CD4-positive, alpha-beta memory T cell (primary cell): ENCODE data around the gene KCNQ2. TPM values are rescaled to one million over a fixed set of nuclear protein-coding genes. Genes with fewer than 3 reads are reported as not detected.

ENCODE experiments used
- CTCF ChIA-PET: fragments of 350-600 bp; sonication (Branson Sonifier 250); formaldehyde crosslinking; loops from one replicate; lab custom pipeline; 2021; ENCODE audit warnings: inconsistent platforms; ENCODE audit not compliant: partially characterized antibody; lab: Charles Lee
- POLR2A ChIA-PET: fragments of 350-600 bp; sonication (Branson Sonifier 250); formaldehyde crosslinking; loops from one replicate; lab custom pipeline; 2021; ENCODE audit not compliant: partially characterized antibody; lab: Charles Lee
- DNase-seq, 5 donors: peaks; one replicate each; pipeline versions ENCODE4 v3.0.0 to v3.0.0-alpha.2; 2020 to 2022; ENCODE audit warnings: mixed read lengths in 1 of 5
- H3K27ac ChIP-seq: one replicate; pipeline ENCODE4 v1.7.0; 2013; ENCODE audit warnings: low read depth, low read length
- H3K27me3 ChIP-seq: 2 replicates; pipeline ENCODE4 v1.7.0; 2013; ENCODE audit warnings: mild to moderate bottlenecking, low read length, moderate library complexity; ENCODE audit not compliant: insufficient read depth
- H3K36me3 ChIP-seq: 2 replicates; pipeline ENCODE4 v1.7.0; 2013; ENCODE audit warnings: mild to moderate bottlenecking, low read length, moderate library complexity; ENCODE audit not compliant: insufficient read depth
- H3K4me1 ChIP-seq: 2 replicates; pipeline ENCODE4 v1.7.0; 2013; ENCODE audit warnings: mild to moderate bottlenecking, low read length, moderate library complexity; ENCODE audit not compliant: insufficient read depth
- H3K4me3 ChIP-seq, 2 donors: one replicate each; pipeline ENCODE4 v1.7.0; 2013; ENCODE audit warnings: low read length in 2 of 2, mild to moderate bottlenecking in 1 of 2
- H3K9me3 ChIP-seq, 2 donors: one replicate each; pipeline ENCODE4 v1.7.0; 2013; ENCODE audit warnings: low read length in 2 of 2, control low read depth in 1 of 2; ENCODE audit not compliant: control insufficient read depth in 1 of 2
- H3K27ac Mint-ChIP-seq, 7 donors: one replicate each; pipeline ENCODE4 v1.8.0; 2020 to 2021; ENCODE audit warnings: mixed read lengths in 7 of 7, mild to moderate bottlenecking in 6 of 7, inconsistent platforms in 3 of 7, moderate library complexity in 3 of 7
- H3K27me3 Mint-ChIP-seq, 2 donors: one replicate each; pipeline ENCODE4 v1.8.0; 2020 to 2021; ENCODE audit warnings: mixed read lengths in 2 of 2
- H3K36me3 Mint-ChIP-seq, 2 donors: one replicate each; pipeline ENCODE4 v1.8.0; 2020 to 2021; ENCODE audit warnings: mixed read lengths in 2 of 2, inconsistent platforms in 1 of 2, mild to moderate bottlenecking in 1 of 2
- H3K4me1 Mint-ChIP-seq, 4 donors: one replicate each; pipeline ENCODE4 v1.8.0; 2020 to 2021; ENCODE audit warnings: mixed read lengths in 4 of 4, mild to moderate bottlenecking in 1 of 4
- H3K4me3 Mint-ChIP-seq, 8 donors: one replicate each; pipeline ENCODE4 v1.8.0; 2020 to 2021; ENCODE audit warnings: mixed read lengths in 8 of 8, mild to moderate bottlenecking in 7 of 8, moderate library complexity in 6 of 8, inconsistent platforms in 3 of 8
- H3K9me3 Mint-ChIP-seq, 8 donors: one replicate each; pipeline ENCODE4 v1.8.0; 2020 to 2021; ENCODE audit warnings: mixed read lengths in 8 of 8, mild to moderate bottlenecking in 5 of 8, inconsistent platforms in 3 of 8, moderate library complexity in 1 of 8
- intact Hi-C: fragments of 100-400 bp; cut with micrococcal nuclease; formaldehyde crosslinking; loops from one replicate; pipeline ENCODE4 v1.15.1; 2023
- polyA plus RNA-seq, 2 donors: library from polyadenylated mRNA; unstranded; fragments of 300-500 nt; fragmentation: Illumina TruSeq; gene quantifications; one replicate each; pipeline ENCODE4 v1.2.3, GENCODE V29; 2021
- total RNA-seq, 2 experiments: library from RNA; stranded (reverse); gene quantifications; one replicate each; pipeline ENCODE4 v1.2.3, GENCODE V29; 2021

The KCNQ2 gene
- total and polyA plus RNA-seq, 4 experiments from 2014 or later = not detected

- CTCF ChIA-PET = no interaction called here
- POLR2A ChIA-PET = no interaction called here
- H3K4me3 Mint-ChIP-seq = no peak overlapping the region
Measured at GRCh38 chr20:63419299-63419698, 53.2 kb downstream of the KCNQ2 start.

DNA sequence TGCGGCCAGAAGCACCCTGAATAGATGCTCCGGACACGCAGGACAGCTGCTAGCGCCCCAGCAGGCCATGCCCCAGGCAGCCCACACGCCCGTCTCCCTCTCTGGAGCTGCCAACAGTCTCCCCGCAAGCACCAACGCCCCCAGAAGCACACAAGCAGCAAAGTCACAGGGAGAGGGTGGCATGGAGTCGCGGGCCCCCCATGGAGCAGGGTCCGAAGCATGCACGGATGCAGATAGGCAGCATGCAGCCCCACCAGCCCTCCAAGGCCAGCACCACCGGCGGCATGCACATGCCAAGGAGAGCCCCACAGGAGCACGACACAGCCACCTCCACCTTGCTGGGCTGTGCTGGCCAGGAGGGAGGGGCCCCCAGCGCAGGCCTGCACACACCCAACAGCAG, 53.8 kb downstream of the KCNQ2 start:
- Histone ChIP-seq H3K27me3 (no peaks in the 10 kb centered on the region), H3K9me3 (no peaks in the 10 kb centered on the region), H3K36me3 (no peaks in the 10 kb centered on the region), H3K27ac (no peak overlapping the region), H3K4me1 (no peaks in the 10 kb centered on the region), H3K4me3 (no peak overlapping the region)
- POLR2A ChIA-PET = no interaction called here
- no peak for DNase-seq
- CTCF ChIA-PET = no interaction called here
- H3K27ac Mint-ChIP-seq = no peak overlapping the region
- intact Hi-C loops = no loop called here
- no peak overlapping the region for H3K4me3 Mint-ChIP-seq
- peaks cover 0 to 7% of the 10 kb centered on the region in 2 donors for H3K27me3 Mint-ChIP-seq
- no peaks in the 10 kb centered on the region for H3K36me3 Mint-ChIP-seq
- H3K9me3 Mint-ChIP-seq = no peaks in the 10 kb centered on the region
- H3K4me1 Mint-ChIP-seq = no peaks in the 10 kb centered on the region

More at GRCh38 chr20:63419299-63419698, 53.2 kb downstream of the KCNQ2 start:
- no peaks in the 10 kb centered on the region for H3K9me3 Mint-ChIP-seq
- peaks cover 0 to 7% of the 10 kb centered on the region in 2 donors for H3K27me3 Mint-ChIP-seq
- Histone ChIP-seq H3K4me3 (no peak overlapping the region), H3K27me3 (no peaks in the 10 kb centered on the region), H3K27ac (no peak overlapping the region), H3K4me1 (no peaks in the 10 kb centered on the region), H3K36me3 (no peaks in the 10 kb centered on the region), H3K9me3 (no peaks in the 10 kb centered on the region)
- H3K36me3 Mint-ChIP-seq = no peaks in the 10 kb centered on the region
- H3K4me1 Mint-ChIP-seq = no peaks in the 10 kb centered on the region
- H3K27ac Mint-ChIP-seq = no peak overlapping the region
- DNase-seq = no peak
- intact Hi-C loops = no loop called here

GRCh38 chr20:63417738-63418120, 54.7 kb downstream of the KCNQ2 start:
- peaks cover 3 to 10% of the 10 kb centered on the region in 2 donors for H3K27me3 Mint-ChIP-seq
- CTCF ChIA-PET = no interaction called here
- no peak overlapping the region for H3K27ac ChIP-seq
- intact Hi-C loops = no loop called here
- no peaks in the 10 kb centered on the region for H3K4me1 ChIP-seq
- H3K4me3 ChIP-seq = no peak overlapping the region
- H3K27ac Mint-ChIP-seq = no peak overlapping the region
- no peaks in the 10 kb centered on the region for H3K27me3 ChIP-seq
- H3K4me1 Mint-ChIP-seq = peaks cover 0 to 4% (median 0%) of the 10 kb centered on the region in 4 donors
- H3K36me3 ChIP-seq = no peaks in the 10 kb centered on the region
- H3K9me3 ChIP-seq = no peaks in the 10 kb centered on the region
- no peaks in the 10 kb centered on the region for H3K9me3 Mint-ChIP-seq
- POLR2A ChIA-PET = no interaction called here
- H3K36me3 Mint-ChIP-seq = no peaks in the 10 kb centered on the region
- no peak for DNase-seq
- H3K4me3 Mint-ChIP-seq = no peak overlapping the region

- H3K36me3 ChIP-seq = no peaks in the 10 kb centered on the region
- no peak overlapping the region for H3K4me3 ChIP-seq
- no peaks in the 10 kb centered on the region for H3K27me3 ChIP-seq
- Mint-ChIP-seq H3K4me3 (no peak overlapping the region), H3K4me1 (peaks cover 0 to 4% (median 0%) of the 10 kb centered on the region in 4 donors), H3K27ac (no peak overlapping the region), H3K36me3 (no peaks in the 10 kb centered on the region), H3K27me3 (peaks cover 4 to 10% of the 10 kb centered on the region in 2 donors), H3K9me3 (no peaks in the 10 kb centered on the region)
- H3K4me1 ChIP-seq = no peaks in the 10 kb centered on the region
- no peaks in the 10 kb centered on the region for H3K9me3 ChIP-seq
- ChIA-PET CTCF (no interaction called here), POLR2A (no interaction called here)
- intact Hi-C loops = no loop called here
- DNase-seq = no peak
- H3K27ac ChIP-seq = no peak overlapping the region
Measured at GRCh38 chr20:63417097-63417737, 55.2 kb downstream of the KCNQ2 start.

GRCh38 chr20:63416631-63417030, 55.8 kb downstream of the KCNQ2 start:
- H3K4me3 ChIP-seq = no peak overlapping the region
- H3K4me1 Mint-ChIP-seq = peaks cover 0 to 4% (median 2%) of the 10 kb centered on the region in 4 donors
- H3K9me3 Mint-ChIP-seq = no peaks in the 10 kb centered on the region
- intact Hi-C loops = no loop called here
- DNase-seq = no peak
- H3K36me3 Mint-ChIP-seq = no peaks in the 10 kb centered on the region
- H3K27me3 ChIP-seq = no peaks in the 10 kb centered on the region
- no peaks in the 10 kb centered on the region for H3K9me3 ChIP-seq
- no peaks in the 10 kb centered on the region for H3K36me3 ChIP-seq
- ChIA-PET CTCF (no interaction called here), POLR2A (no interaction called here)
- H3K27ac ChIP-seq = no peak overlapping the region
- H3K27me3 Mint-ChIP-seq = peaks cover 4 to 10% of the 10 kb centered on the region in 2 donors
- no peak overlapping the region for H3K4me3 Mint-ChIP-seq
- H3K27ac Mint-ChIP-seq = no peak overlapping the region
- H3K4me1 ChIP-seq = no peaks in the 10 kb centered on the region

DNA sequence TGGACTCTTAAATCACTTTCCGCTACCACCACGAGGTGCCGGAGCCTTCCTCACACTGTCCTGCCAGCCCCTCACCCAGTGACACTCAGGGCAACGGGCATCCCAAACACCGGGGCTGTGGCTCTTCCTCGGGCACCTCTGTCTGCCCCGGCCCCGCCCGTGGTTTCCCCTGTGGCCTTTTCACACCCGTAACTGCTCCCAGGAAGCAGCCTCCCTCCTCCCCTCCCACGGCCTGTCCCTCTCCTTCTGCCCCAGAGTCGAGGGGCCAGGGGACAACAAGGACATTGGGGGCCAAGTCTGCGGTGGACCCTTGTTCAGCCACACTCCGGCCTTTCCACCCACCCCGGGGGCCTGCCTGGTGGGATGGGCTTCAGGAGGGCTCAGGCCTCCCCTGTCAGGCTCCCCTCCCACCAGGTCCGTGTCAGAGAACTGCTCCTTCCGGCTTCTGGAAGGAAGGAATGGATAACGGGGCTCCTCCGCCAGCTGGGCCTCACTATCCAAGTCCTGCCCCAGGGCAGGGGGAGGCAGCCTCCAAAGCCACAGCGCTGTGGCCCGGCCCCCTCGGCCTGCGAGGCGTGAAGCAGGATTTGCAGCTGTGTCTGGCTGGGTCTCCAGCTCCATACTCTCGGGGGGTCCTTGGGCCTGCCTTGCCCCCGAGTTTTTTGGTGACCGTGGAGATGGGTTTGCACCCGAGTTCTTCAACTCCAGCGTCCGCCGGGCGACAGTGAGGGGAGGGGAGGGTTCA, 56.6 kb downstream of the KCNQ2 start:
- Mint-ChIP-seq H3K9me3 (no peaks in the 10 kb centered on the region), H3K4me3 (no peak overlapping the region), H3K27ac (no peak overlapping the region), H3K36me3 (no peaks in the 10 kb centered on the region), H3K4me1 (peaks cover 0 to 5% (median 2%) of the 10 kb centered on the region in 4 donors), H3K27me3 (peaks cover 4 to 10% of the 10 kb centered on the region in 2 donors)
- DNase-seq = no peak
- Histone ChIP-seq H3K36me3 (no peaks in the 10 kb centered on the region), H3K27me3 (no peaks in the 10 kb centered on the region), H3K9me3 (no peaks in the 10 kb centered on the region), H3K27ac (no peak overlapping the region), H3K4me3 (no peak overlapping the region), H3K4me1 (no peaks in the 10 kb centered on the region)
- ChIA-PET CTCF (no interaction called here), POLR2A (no interaction called here)
- intact Hi-C loops = no loop called here

DNA sequence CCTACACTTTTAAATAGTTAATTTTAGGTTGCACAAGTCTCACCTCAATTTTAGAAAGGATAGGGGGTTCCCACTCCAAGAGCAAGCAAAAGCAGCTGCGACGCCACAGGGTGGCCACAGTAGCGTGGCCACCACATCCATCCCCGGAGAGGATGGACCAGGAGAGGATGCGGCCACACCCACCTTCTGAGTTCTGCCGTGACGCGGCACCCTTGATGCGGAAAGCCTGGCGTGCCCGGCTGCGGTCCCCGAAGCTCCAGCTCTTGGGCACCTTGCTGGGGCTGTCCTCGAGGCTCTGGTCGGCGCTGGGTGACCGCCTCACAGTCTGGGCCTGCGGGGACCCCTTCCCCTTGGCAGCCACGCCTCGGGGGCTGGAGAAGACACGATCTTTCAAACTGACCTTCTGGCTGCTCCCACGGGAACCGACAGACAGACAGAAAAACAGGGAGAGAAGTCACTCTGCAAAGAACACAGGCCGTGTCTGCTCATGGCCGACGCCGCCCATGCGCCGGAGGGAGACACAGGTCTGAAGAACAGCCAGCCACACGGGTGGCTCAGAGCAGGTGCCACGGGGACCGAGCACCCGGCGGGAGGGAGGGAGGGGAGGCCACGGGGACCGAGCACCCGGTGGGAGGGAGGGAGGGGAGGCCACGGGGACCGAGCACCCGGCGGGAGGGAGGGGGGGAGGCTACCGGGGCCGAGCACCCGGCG, 57.6 kb downstream of the KCNQ2 start:
- ChIA-PET CTCF (no interaction called here), POLR2A (no interaction called here)
- Histone ChIP-seq H3K4me3 (no peak overlapping the region), H3K27me3 (no peaks in the 10 kb centered on the region), H3K27ac (no peak overlapping the region), H3K9me3 (no peaks in the 10 kb centered on the region), H3K4me1 (no peaks in the 10 kb centered on the region), H3K36me3 (no peaks in the 10 kb centered on the region)
- Mint-ChIP-seq H3K36me3 (no peaks in the 10 kb centered on the region), H3K9me3 (no peaks in the 10 kb centered on the region), H3K27me3 (peaks cover 4 to 10% of the 10 kb centered on the region in 2 donors), H3K27ac (no peak overlapping the region), H3K4me1 (peaks cover 0 to 5% (median 2%) of the 10 kb centered on the region in 4 donors), H3K4me3 (no peak overlapping the region)
- peak in 1 of 5 donors; percentile 28 for DNase-seq
- intact Hi-C loops = no loop called here
